Right atrium auricular region (tissue), 2 donors: Measurements from ENCODE around the gene NR6A1. TPM values are rescaled to one million over a fixed set of nuclear protein-coding genes. Genes with fewer than 3 reads are reported as not detected.

Experiments used
- DNase-seq: peaks from one replicate; pipeline ENCODE4 v3.0.0-alpha.2; 2019; ENCODE audit warnings: low spot score
- H3K27ac ChIP-seq, 2 donors: fragments of 200-600 bp; sonication (generic); 1 replicate in 1 of 2; 2 replicates in 1 of 2; pipeline ENCODE4 v1.5.1; 2016 to 2019
- H3K27me3 ChIP-seq, 2 donors: fragments of 200-600 bp; sonication (generic); one replicate each; pipeline versions ENCODE4 v1.5.1 to v1.6.0; 2017 to 2019
- H3K36me3 ChIP-seq: fragments of 200-600 bp; sonication (generic); one replicate; pipeline ENCODE4 v1.5.1; 2016
- H3K4me1 ChIP-seq, 2 donors: fragments of 200-600 bp; sonication (generic); one replicate each; pipeline versions ENCODE4 v1.5.1 to v1.6.0; 2017 to 2019
- H3K4me3 ChIP-seq, 2 donors: fragments of 200-600 bp; sonication (generic); 1 replicate in 1 of 2; 2 replicates in 1 of 2; pipeline ENCODE4 v1.5.1; 2017 to 2019; ENCODE audit warnings: mild to moderate bottlenecking in 1 of 2, moderate library complexity in 1 of 2
- H3K9me3 ChIP-seq, 2 donors: fragments of 200-600 bp; sonication (generic); one replicate each; pipeline ENCODE4 v1.5.1; 2019
- total RNA-seq, 2 donors: library from RNA; depleted of rRNA; stranded (reverse); fragments of >200 nt; gene quantifications; one replicate each; pipeline ENCODE4 v1.1.0, GENCODE V29; 2016
- TF ChIP-seq, protein P1 (sequence below), 2 donors: fragments of 200-600 bp; sonication (generic); IDR thresholded peaks; one replicate each; pipeline ENCODE4 v1.5.1; 2019; ENCODE audit warnings: antibody characterized with exemption in 2 of 2

The NR6A1 gene
- total RNA-seq, 2 donors from 2014 or later = 1.9 to 2.6 TPM

DNA sequence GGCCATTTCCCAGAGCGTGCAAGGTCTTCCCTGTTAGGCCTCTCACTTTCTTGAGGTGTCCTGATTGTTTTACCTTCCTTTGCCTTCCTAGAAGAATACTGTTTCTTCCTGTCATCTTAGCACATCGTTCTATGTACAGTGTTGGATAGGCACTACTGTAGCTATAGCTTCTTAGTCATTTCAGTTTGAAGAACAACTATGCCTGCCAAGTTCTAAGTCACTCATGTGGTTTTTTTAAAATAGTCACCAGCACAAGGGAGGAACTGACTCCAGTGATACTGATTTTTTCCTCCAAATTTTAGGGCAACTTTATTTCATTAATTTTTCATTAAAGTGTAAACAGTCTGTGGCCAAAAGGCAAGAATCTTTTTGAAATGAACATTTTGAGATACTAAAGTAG, 141.5 kb downstream of the NR6A1 start:
- Histone ChIP-seq H3K27ac (no peak overlapping the region), H3K36me3 (no peaks in the 10 kb centered on the region), H3K9me3 (no peaks in the 10 kb centered on the region), H3K27me3 (no peaks in the 10 kb centered on the region), H3K4me3 (no peak overlapping the region), H3K4me1 (no peaks in the 10 kb centered on the region)
- DNase-seq = no peak
- TF ChIP-seq, protein P1, sequence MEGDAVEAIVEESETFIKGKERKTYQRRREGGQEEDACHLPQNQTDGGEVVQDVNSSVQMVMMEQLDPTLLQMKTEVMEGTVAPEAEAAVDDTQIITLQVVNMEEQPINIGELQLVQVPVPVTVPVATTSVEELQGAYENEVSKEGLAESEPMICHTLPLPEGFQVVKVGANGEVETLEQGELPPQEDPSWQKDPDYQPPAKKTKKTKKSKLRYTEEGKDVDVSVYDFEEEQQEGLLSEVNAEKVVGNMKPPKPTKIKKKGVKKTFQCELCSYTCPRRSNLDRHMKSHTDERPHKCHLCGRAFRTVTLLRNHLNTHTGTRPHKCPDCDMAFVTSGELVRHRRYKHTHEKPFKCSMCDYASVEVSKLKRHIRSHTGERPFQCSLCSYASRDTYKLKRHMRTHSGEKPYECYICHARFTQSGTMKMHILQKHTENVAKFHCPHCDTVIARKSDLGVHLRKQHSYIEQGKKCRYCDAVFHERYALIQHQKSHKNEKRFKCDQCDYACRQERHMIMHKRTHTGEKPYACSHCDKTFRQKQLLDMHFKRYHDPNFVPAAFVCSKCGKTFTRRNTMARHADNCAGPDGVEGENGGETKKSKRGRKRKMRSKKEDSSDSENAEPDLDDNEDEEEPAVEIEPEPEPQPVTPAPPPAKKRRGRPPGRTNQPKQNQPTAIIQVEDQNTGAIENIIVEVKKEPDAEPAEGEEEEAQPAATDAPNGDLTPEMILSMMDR (IDR thresholded peaks at IDR 0.05) = no peak

DNA sequence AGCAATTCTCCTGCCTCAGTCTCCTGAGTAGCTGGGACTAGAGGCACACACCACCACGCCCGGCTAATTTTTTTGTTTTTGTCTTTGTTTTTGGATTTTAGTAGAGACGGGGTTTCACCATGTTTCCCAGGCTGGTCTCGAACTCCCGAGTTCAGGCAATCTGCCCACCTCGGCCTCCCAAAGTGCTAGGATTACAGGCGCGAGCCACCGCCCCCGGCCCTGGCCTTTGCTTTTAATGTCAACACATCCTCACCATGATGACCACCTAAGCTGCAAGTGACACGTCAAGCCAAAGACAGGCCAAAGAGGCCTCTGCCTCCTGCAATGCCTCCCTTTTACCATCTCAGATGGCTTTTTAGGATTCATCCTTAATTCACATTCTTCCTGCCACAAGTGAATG, 142.4 kb downstream of the NR6A1 start:
- no peak overlapping the region for H3K4me3 ChIP-seq
- no peak for DNase-seq
- H3K36me3 ChIP-seq = no peaks in the 10 kb centered on the region
- TF ChIP-seq, protein P1 (IDR thresholded peaks at IDR 0.05) = no peak
- H3K9me3 ChIP-seq = no peaks in the 10 kb centered on the region
- no peaks in the 10 kb centered on the region for H3K27me3 ChIP-seq
- H3K4me1 ChIP-seq = no peaks in the 10 kb centered on the region
- H3K27ac ChIP-seq = no peak overlapping the region

GRCh38 chr9:124626276-124626675, 144.8 kb downstream of the NR6A1 start:
- H3K27ac ChIP-seq = no peak overlapping the region
- no peak for DNase-seq
- H3K4me1 ChIP-seq = peaks cover 0 to 9% of the 10 kb centered on the region in 2 donors
- TF ChIP-seq, protein P1 (IDR thresholded peaks at IDR 0.05) = no peak
- H3K36me3 ChIP-seq = no peaks in the 10 kb centered on the region
- H3K9me3 ChIP-seq = no peaks in the 10 kb centered on the region
- no peaks in the 10 kb centered on the region for H3K27me3 ChIP-seq
- H3K4me3 ChIP-seq = no peak overlapping the region

GRCh38 chr9:124625087-124625486, 146.0 kb downstream of the NR6A1 start:
- DNase-seq = no peak
- Histone ChIP-seq H3K9me3 (no peaks in the 10 kb centered on the region), H3K27ac (no peak overlapping the region), H3K27me3 (no peaks in the 10 kb centered on the region), H3K36me3 (no peaks in the 10 kb centered on the region), H3K4me1 (peaks cover 0 to 9% of the 10 kb centered on the region in 2 donors), H3K4me3 (no peak overlapping the region)
- TF ChIP-seq, protein P1 (IDR thresholded peaks at IDR 0.05) = no peak

GRCh38 chr9:124624735-124624992, 146.4 kb downstream of the NR6A1 start:
- no peaks in the 10 kb centered on the region for H3K9me3 ChIP-seq
- no peaks in the 10 kb centered on the region for H3K27me3 ChIP-seq
- no peaks in the 10 kb centered on the region for H3K36me3 ChIP-seq
- no peak overlapping the region for H3K27ac ChIP-seq
- H3K4me3 ChIP-seq = no peak overlapping the region
- TF ChIP-seq, protein P1 (IDR thresholded peaks at IDR 0.05) = no peak
- DNase-seq = no peak
- peaks cover 0 to 9% of the 10 kb centered on the region in 2 donors for H3K4me1 ChIP-seq

- TF ChIP-seq, protein P1 (IDR thresholded peaks at IDR 0.05) = no peak
- Histone ChIP-seq H3K9me3 (no peaks in the 10 kb centered on the region), H3K4me1 (peaks cover 0 to 9% of the 10 kb centered on the region in 2 donors), H3K4me3 (no peak overlapping the region), H3K36me3 (no peaks in the 10 kb centered on the region), H3K27me3 (no peaks in the 10 kb centered on the region), H3K27ac (no peak overlapping the region)
- no peak for DNase-seq
Measured at GRCh38 chr9:124623966-124624734, 147.0 kb downstream of the NR6A1 start.
